HG03575 (cell line): Measurements from ENCODE around the gene RALGDS.
"Not testable (repeated sequence)": the region's sequence is repeated elsewhere in the genome, so short reads cannot be mapped to it uniquely, and the experiment has no call there.

Experiments
- ATAC-seq: cut with Tn5 transposase; IDR thresholded peaks from one replicate; pipeline ENCODE4 v1.9.1; 2021; ENCODE audit not compliant: unreplicated experiment, insufficient number of reproducible peaks, low FRiP score; ENCODE audit errors: extremely low read depth

RALGDS gene

GRCh38 chr9:133062569-133062968 is 58.5 kb downstream of the RALGDS start:
- not testable (repeated sequence) for ATAC-seq

- ATAC-seq, result not testable (repeated sequence)
These were observed 59.3 kb downstream of the RALGDS start, which contains the start of gene CEL for GRCh38 chr9:133061764-133062145. CEL (plus strand) TSS chr9:133061981; CDS start chr9:133062003, 22 bp downstream.

GRCh38 chr9:133061019-133061763 is 59.8 kb downstream of the RALGDS start:
- not testable (repeated sequence) for ATAC-seq

GRCh38 chr9:133060417-133060841 is 60.6 kb downstream of the RALGDS start:
- no peak for ATAC-seq

- no peak for ATAC-seq
These were observed 61.4 kb downstream of the RALGDS start for GRCh38 chr9:133059623-133060022.

GRCh38 chr9:133058550-133059320 is 62.3 kb downstream of the RALGDS start:
- ATAC-seq, result no peak

- ATAC-seq, result no peak
These were observed 63.0 kb downstream of the RALGDS start for GRCh38 chr9:133058071-133058470.

- ATAC-seq, result no peak
These were observed 63.5 kb downstream of the RALGDS start for GRCh38 chr9:133057553-133057952.

- no peak for ATAC-seq
These were observed 64.0 kb downstream of the RALGDS start for GRCh38 chr9:133057006-133057405.

- no peak for ATAC-seq
These were observed 64.5 kb downstream of the RALGDS start for GRCh38 chr9:133056533-133056932.

GRCh38 chr9:133055788-133056420 is 65.1 kb downstream of the RALGDS start:
- ATAC-seq, result no peak

- no peak for ATAC-seq
These were observed 66.1 kb downstream of the RALGDS start for GRCh38 chr9:133054966-133055365.

- ATAC-seq, result no peak
These were observed 66.7 kb downstream of the RALGDS start for GRCh38 chr9:133054194-133054890.

- ATAC-seq, result no peak
These were observed 69.0 kb downstream of the RALGDS start for GRCh38 chr9:133051966-133052539.

GRCh38 chr9:133051281-133051900 is 69.6 kb downstream of the RALGDS start:
- no peak for ATAC-seq

GRCh38 chr9:133050781-133051180 is 70.3 kb downstream of the RALGDS start:
- no peak for ATAC-seq

- no peak for ATAC-seq
These were observed 70.9 kb downstream of the RALGDS start for GRCh38 chr9:133050142-133050541.

GRCh38 chr9:133049043-133049442 is 72.0 kb downstream of the RALGDS start:
- ATAC-seq, result no peak
